Progenitor cell of endocrine pancreas (in vitro differentiated cells): ENCODE results near the gene YTHDF2. TPM values are rescaled to one million over a fixed set of nuclear protein-coding genes. Genes with fewer than 3 reads are reported as not detected.
A peak's percentile ranks its signal among the peaks of the same experiment; 100 is the strongest.
"Not testable (repeated sequence)": the region's sequence is repeated elsewhere in the genome, so short reads cannot be mapped to it uniquely, and the experiment has no call there.

Experiments
- DNase-seq: peaks from one replicate; pipeline ENCODE4 v3.0.0; 2021; ENCODE audit warnings: low spot score; ENCODE audit not compliant: unreplicated experiment
- H3K27ac Mint-ChIP-seq: 2 replicates; pipeline ENCODE4 v1.8.0; 2021; ENCODE audit warnings: mild to moderate bottlenecking, moderate library complexity, mixed read lengths
- H3K27me3 Mint-ChIP-seq: 2 replicates; pipeline ENCODE4 v1.8.0; 2021; ENCODE audit warnings: mixed read lengths
- H3K36me3 Mint-ChIP-seq: 2 replicates; pipeline ENCODE4 v1.8.0; 2022; ENCODE audit warnings: mixed read lengths; ENCODE audit not compliant: insufficient read depth
- H3K4me1 Mint-ChIP-seq: 2 replicates; pipeline ENCODE4 v1.8.0; 2021; ENCODE audit warnings: low read depth, mixed read lengths
- H3K4me3 Mint-ChIP-seq: 2 replicates; pipeline ENCODE4 v1.8.0; 2021; ENCODE audit warnings: low read depth, mild to moderate bottlenecking, moderate library complexity, mixed read lengths
- H3K9me3 Mint-ChIP-seq: 2 replicates; pipeline ENCODE4 v1.8.0; 2021; ENCODE audit warnings: low read depth, mixed read lengths
- long read RNA-seq: library from polyadenylated mRNA; unstranded; transcript quantifications from one replicate; pipeline ENCODE4 v2.0.0, GENCODE V29; 2020
- total RNA-seq: library from RNA; stranded (reverse); gene quantifications from 2 replicates; pipeline ENCODE4 v1.2.1, GENCODE V29; 2021
- TF ChIP-seq, protein P1 (sequence below): fragments of 200-600 bp; sonication (generic); IDR thresholded peaks from one replicate; pipeline ENCODE4 v1.5.0; 2021; ENCODE audit warnings: antibody characterized with exemption, mild to moderate bottlenecking; ENCODE audit not compliant: unreplicated experiment

YTHDF2 gene
- total RNA-seq = 133 and 135 TPM in 2 replicates
- long read RNA-seq, transcript YTHDF2-209 (6 exons, 2,825 nt) = minor isoform, 18 of 1,215 reads
- long read RNA-seq, transcript YTHDF2-201 (5 exons, 2,925 nt) = major isoform, 1,064 of 1,215 reads
- long read RNA-seq, transcript YTHDF2-206 (4 exons, 2,594 nt) = minor isoform, 13 of 1,215 reads
- long read RNA-seq, partial matches to known transcripts = 31 of 1,215 reads
- long read RNA-seq, other reads (novel, unspliced or antisense) = 87 of 1,215 reads

DNA sequence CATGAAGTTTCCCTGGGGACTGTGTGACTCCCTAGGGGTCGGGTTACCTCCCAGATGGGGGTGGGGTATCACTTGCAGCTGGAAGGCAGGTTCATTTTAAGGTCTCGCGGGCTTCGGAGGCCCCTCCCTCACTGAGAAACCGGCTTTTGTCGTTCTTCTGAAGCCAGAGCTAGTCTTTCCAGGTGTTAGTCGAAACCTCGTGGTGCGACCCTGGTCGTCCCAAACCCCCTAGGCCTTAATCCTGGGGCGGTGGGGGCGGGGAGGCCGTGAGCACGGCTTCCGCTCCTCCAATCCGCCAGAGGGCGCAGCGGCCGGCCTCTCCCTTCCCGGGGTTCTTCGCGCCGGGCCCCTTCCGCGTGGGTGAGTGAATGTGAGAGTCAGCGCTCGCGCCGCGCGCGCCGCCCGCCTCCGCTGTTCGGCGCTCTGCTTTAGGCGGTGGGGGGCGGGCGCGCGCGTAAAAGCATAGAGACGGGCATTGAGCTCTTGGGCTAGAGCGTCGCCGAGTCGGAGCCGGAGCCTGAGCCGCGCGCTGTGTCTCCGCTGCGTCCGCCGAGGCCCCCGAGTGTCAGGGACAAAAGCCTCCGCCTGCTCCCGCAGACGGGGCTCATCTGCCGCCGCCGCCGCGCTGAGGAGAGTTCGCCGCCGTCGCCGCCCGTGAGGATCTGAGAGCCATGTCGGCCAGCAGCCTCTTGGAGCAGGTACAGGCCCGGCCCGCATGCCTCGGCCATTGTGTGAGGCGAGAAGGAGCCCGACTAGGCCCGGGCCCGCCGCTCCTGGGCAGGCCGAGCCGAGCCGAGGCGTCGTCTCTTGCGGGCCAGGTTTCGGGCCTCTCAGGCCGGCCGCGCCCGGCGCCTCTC, at the start of gene YTHDF2:
Gene YTHDF2 (plus strand): TSS at position 491 of the 857 bp plus-strand sequence. CDS start 181 bp downstream, at position 672.
- Mint-ChIP-seq H3K27ac (peak within 1 kb of the TSS; percentile 100), H3K9me3 (no peaks in the 10 kb centered on the region), H3K4me1 (peaks cover 37% of the 10 kb centered on the region), H3K27me3 (no peaks in the 10 kb centered on the region), H3K4me3 (peak within 1 kb of the TSS; percentile 100), H3K36me3 (peaks cover 20% of the 10 kb centered on the region)
- peak; percentile 99 for DNase-seq
- TF ChIP-seq, protein P1, sequence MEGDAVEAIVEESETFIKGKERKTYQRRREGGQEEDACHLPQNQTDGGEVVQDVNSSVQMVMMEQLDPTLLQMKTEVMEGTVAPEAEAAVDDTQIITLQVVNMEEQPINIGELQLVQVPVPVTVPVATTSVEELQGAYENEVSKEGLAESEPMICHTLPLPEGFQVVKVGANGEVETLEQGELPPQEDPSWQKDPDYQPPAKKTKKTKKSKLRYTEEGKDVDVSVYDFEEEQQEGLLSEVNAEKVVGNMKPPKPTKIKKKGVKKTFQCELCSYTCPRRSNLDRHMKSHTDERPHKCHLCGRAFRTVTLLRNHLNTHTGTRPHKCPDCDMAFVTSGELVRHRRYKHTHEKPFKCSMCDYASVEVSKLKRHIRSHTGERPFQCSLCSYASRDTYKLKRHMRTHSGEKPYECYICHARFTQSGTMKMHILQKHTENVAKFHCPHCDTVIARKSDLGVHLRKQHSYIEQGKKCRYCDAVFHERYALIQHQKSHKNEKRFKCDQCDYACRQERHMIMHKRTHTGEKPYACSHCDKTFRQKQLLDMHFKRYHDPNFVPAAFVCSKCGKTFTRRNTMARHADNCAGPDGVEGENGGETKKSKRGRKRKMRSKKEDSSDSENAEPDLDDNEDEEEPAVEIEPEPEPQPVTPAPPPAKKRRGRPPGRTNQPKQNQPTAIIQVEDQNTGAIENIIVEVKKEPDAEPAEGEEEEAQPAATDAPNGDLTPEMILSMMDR = peak; percentile 95

DNA sequence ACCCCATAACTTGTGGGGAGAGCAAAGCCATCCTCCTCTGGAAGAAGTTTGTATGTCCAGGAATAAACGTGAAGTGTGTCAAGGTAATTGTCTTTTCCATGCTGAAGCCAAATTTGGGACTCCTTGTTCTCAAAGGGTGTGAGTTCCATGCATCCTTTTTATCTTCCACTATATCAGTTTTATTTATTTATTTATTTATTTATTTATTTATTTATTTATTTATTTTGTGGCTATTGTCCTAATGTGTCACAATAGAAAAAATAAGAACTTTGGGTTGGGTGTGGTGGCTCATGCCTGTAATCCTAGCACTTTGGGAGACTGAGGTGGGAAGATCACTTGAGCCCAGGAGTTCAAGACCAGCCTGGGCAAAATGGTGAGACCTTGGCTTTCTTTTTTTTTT, 45.1 kb upstream of the YTHDF2 start:
- H3K4me3 Mint-ChIP-seq, H3K27me3 Mint-ChIP-seq, H3K27ac Mint-ChIP-seq, H3K9me3 Mint-ChIP-seq, H3K4me1 Mint-ChIP-seq, DNase-seq: not testable (repeated sequence)
- peaks cover 13% of the 10 kb centered on the region for H3K36me3 Mint-ChIP-seq

DNA sequence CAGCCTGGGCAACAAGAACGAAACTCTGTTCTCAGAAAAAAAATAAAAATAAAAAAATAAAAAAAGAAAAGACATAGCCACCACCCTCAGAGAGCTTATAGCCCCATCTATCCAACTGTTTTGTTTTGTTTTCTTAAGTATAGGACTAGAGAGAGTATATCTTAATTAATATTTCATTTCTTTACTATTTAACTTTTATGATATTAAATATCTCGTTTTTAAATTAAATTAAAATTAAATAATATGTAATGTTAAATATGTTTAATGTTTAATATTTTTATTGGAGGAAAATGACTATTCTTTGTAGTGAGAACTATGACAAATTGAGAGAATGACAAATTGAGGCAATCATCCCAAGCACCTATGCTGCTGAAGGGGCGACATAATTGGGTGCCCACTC, 33.1 kb upstream of the YTHDF2 start:
- Mint-ChIP-seq H3K4me3 (no peak overlapping the region), H3K27ac (no peak overlapping the region), H3K27me3 (no peaks in the 10 kb centered on the region), H3K36me3 (peaks cover 13% of the 10 kb centered on the region), H3K4me1 (no peaks in the 10 kb centered on the region), H3K9me3 (no peaks in the 10 kb centered on the region)
- TF ChIP-seq, protein P1 = no peak
- DNase-seq = no peak

DNA sequence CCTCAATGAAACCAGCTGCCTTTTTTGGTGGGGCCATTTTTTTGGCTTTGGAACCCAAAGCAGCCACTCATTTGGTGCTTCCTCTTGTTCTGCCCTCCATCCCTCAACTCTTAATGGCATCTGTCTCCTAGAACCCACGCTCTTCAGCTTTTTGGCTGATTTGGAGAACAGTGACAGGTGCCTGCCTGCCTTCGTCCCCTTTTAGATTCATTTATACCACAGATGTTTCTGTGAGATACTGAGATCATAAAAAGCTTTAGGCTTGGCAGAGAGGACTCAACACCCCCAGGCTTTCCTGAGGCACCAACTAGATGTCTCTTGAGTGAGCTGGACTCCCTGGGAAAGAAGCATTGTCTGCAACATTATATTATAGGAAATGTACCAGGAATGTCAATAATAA, 20.4 kb upstream of the YTHDF2 start:
- Mint-ChIP-seq H3K27ac (no peak overlapping the region), H3K27me3 (no peaks in the 10 kb centered on the region), H3K9me3 (no peaks in the 10 kb centered on the region), H3K4me1 (peaks cover 2% of the 10 kb centered on the region), H3K36me3 (peaks cover 15% of the 10 kb centered on the region), H3K4me3 (no peak overlapping the region)
- TF ChIP-seq, protein P1 = no peak
- DNase-seq = no peak

DNA sequence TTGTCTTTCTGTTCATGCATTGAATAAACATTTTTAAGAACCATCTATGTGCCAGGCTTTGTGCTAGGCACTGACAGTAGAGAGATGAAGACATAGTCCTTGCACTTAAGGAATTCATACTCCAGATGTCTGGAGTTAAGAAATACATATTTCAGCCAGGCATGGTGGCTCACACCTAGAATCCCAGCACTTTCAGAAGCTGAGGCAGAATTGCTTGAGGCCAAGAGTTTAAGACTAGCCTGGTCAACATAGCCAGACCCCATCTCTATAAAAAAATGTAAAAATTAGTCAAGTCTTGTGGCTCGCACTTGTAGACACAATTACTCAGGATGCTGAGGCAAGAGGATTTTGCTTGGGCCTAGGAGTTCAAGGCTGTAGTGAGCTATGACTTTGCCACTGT, 18.6 kb upstream of the YTHDF2 start:
- no peak overlapping the region for H3K4me3 Mint-ChIP-seq
- peaks cover 2% of the 10 kb centered on the region for H3K4me1 Mint-ChIP-seq
- H3K36me3 Mint-ChIP-seq = peaks cover 14% of the 10 kb centered on the region
- TF ChIP-seq, protein P1 = no peak
- no peak overlapping the region for H3K27ac Mint-ChIP-seq
- H3K9me3 Mint-ChIP-seq = no peaks in the 10 kb centered on the region
- no peaks in the 10 kb centered on the region for H3K27me3 Mint-ChIP-seq
- no peak for DNase-seq
